ENCODE measurements around the gene C12orf76. TPM values are rescaled to one million over a fixed set of nuclear protein-coding genes. Genes with fewer than 3 reads are reported as not detected.
A peak's percentile ranks its signal among the peaks of the same experiment; 100 is the strongest.

The C12orf76 gene
- total RNA-seq, 1 experiment from 2014 or later = 4.5 TPM

DNA sequence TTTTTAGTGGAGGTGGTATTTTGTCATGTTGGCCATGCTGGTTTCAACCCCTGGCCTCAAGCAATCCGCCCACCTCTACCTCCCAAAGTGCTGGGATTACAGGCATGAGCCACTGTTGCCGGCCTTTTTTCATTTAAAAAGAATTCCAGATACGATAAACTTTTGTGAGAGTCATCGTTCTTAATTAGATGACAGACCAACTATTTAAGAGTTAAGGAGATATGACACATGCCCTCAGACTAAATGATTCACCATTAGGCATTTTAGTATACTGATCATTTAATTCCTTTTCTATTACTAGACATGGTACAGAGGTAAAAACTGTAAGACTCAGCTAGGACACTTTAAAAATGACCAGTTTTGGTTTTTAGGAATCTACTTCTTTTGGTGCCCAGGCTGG lies 46.7 kb downstream of the C12orf76 start:
- H3K4me1 ChIP-seq (replicated peaks) = peaks cover 32% of the 10 kb centered on the region
- H3K36me3 ChIP-seq = peaks cover 39% of the 10 kb centered on the region
- peak; percentile 68 to 74 for DNase-seq (ENCODE audit: low read depth in 1 of 2, low spot score in 2 of 2)
- H3K4me3 ChIP-seq = peak overlapping the region; percentile 97; the same call in 1 of the 2 replicates
- H3K27me3 ChIP-seq (replicated peaks) = no peaks in the 10 kb centered on the region
- H3K9me3 ChIP-seq (replicated peaks) = no peaks in the 10 kb centered on the region
- peak overlapping the region; percentile 56 for H3K27ac ChIP-seq

- DNase-seq (ENCODE audit: low read depth in 1 of 2, low spot score in 2 of 2) = peak in 1 of 2 experiments; percentile 30
- H3K9me3 ChIP-seq (replicated peaks) = no peaks in the 10 kb centered on the region
- H3K27ac ChIP-seq = peak overlapping the region; percentile 98; the same call in 1 of the 2 replicates
- H3K36me3 ChIP-seq = peaks cover 35% of the 10 kb centered on the region
- H3K4me3 ChIP-seq = peak overlapping the region; percentile 97
- peaks cover 39% of the 10 kb centered on the region for H3K4me1 ChIP-seq (replicated peaks)
- no peaks in the 10 kb centered on the region for H3K27me3 ChIP-seq (replicated peaks)
These were observed 48.3 kb downstream of the C12orf76 start for GRCh38 chr12:109999983-110000505.

DNA sequence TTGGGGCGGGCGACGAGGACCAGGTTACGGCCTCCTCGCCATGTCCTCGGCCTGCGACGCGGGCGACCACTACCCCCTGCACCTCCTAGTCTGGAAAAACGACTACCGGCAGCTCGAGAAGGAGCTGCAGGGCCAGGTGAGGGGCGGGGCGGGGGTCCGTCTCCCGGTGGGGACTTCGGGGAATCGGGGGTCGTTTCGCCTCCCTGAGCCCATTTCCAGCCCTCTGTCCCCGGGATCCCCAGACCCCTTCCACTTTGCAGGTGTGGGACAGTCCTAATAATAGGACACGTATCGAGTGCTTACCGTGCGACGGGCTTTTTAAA lies 48.7 kb downstream of the C12orf76 start:
- Histone ChIP-seq H3K4me3 (peak overlapping the region; percentile 97), H3K27me3 (replicated peaks) (no peaks in the 10 kb centered on the region), H3K36me3 (peaks cover 33% of the 10 kb centered on the region), H3K4me1 (replicated peaks) (peaks cover 43% of the 10 kb centered on the region), H3K27ac (peak overlapping the region; percentile 98), H3K9me3 (replicated peaks) (no peaks in the 10 kb centered on the region)
- DNase-seq (ENCODE audit: low read depth in 1 of 2, low spot score in 2 of 2) = no peak

- Histone ChIP-seq H3K9me3 (replicated peaks) (no peaks in the 10 kb centered on the region), H3K27me3 (replicated peaks) (no peaks in the 10 kb centered on the region), H3K36me3 (peaks cover 28% of the 10 kb centered on the region), H3K4me1 (replicated peaks) (peaks cover 49% of the 10 kb centered on the region), H3K4me3 (peak within 1 kb of the TSS; percentile 97), H3K27ac (peak within 1 kb of the TSS; percentile 98)
- DNase-seq (ENCODE audit: low read depth in 1 of 2, low spot score in 2 of 2) = peak; percentile 90 to 97
These were observed 49.2 kb downstream of the C12orf76 start, which contains the start of gene ANKRD13A for GRCh38 chr12:109998904-109999648. Gene ANKRD13A (plus strand): TSS chr12:109999430. CDS start chr12:109999689, 259 bp downstream.

GRCh38 chr12:109998241-109998903 lies 50.0 kb downstream of the C12orf76 start:
- H3K36me3 ChIP-seq = peaks cover 23% of the 10 kb centered on the region
- H3K27ac ChIP-seq = 0 out of 2 replicates have a peak overlapping the region, but pooled peaks have one; percentile 98
- peaks cover 52% of the 10 kb centered on the region for H3K4me1 ChIP-seq (replicated peaks)
- H3K4me3 ChIP-seq = peak overlapping the region; percentile 97
- DNase-seq (ENCODE audit: low read depth in 1 of 2, low spot score in 2 of 2) = no peak
- H3K9me3 ChIP-seq (replicated peaks) = no peaks in the 10 kb centered on the region
- H3K27me3 ChIP-seq (replicated peaks) = no peaks in the 10 kb centered on the region

DNA sequence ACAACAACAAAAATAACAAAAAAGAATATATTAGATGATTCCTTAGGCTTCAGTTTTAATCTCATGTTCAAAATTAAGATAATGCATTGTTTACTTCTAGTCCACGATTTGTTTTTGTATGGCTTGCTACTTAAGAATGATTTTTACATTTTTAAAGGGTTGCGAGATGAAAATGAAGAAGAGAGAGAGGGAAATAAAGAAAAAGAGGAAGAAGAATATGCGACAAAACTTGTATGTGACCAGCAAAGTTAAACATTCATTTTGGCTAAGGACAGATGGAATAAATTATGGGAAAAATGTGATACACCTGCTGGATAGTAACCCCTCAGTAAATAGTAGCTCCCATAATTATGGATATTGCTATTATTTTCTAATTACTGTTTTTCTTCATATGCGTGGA lies 50.9 kb downstream of the C12orf76 start:
- Histone ChIP-seq H3K4me3 (no peak overlapping the region), H3K27me3 (replicated peaks) (no peaks in the 10 kb centered on the region), H3K27ac (no peak overlapping the region), H3K4me1 (replicated peaks) (peaks cover 52% of the 10 kb centered on the region), H3K9me3 (replicated peaks) (no peaks in the 10 kb centered on the region), H3K36me3 (peaks cover 17% of the 10 kb centered on the region)
- no peak for DNase-seq (ENCODE audit: low read depth in 1 of 2, low spot score in 2 of 2)

- Histone ChIP-seq H3K27me3 (replicated peaks) (no peaks in the 10 kb centered on the region), H3K27ac (no peak overlapping the region)
These were observed 51.9 kb downstream of the C12orf76 start for GRCh38 chr12:109996483-109996853.

DNA sequence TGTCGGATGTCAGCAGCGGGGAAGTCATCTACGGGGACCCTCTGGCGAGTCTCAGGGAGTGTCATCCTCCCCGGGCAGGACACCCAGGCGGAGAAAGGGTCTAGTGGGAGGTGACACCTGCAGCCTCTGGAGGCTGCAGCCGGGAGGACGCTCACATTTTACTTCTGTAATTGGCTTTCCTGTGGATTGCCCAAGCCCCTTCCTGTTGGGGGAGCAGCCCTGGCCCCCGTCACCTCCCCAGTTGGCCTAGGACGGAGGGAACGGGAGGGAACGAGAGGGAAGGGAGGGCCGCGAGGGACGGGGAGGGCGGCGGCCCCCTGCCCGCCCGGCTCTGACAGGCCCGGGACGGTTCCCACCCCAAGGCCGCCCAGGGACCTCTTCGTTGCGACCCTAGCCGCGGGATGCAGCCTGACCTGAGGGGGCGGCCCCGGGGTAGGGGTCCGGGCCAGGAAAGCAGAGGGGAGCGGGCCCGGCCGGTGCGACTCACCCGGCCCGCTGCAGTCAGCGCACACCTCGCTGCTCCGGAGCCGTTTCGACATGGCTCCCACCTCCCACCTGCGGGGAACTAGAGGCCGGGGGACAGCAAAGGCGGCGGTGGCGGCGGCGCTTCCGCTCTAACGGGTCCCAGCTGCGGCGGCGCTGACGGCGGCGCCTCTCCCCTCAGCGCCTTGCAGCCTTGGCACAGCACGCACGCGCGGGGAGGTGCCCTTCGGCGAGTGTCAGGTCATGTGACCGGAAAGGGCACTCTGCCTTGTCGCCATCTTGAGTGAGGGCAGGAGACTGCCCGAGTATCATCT lies 52.4 kb downstream of the C12orf76 start, which contains the start of gene GIT2:
Gene GIT2 (minus strand): TSS at position 683 of the 797 bp plus-strand sequence. CDS start 144 bp downstream, at position 539.
- peak; percentile 86 to 93 for DNase-seq (ENCODE audit: low read depth in 1 of 2, low spot score in 2 of 2)
- Histone ChIP-seq H3K36me3 (peaks cover 24% of the 10 kb centered on the region), H3K27me3 (replicated peaks) (no peaks in the 10 kb centered on the region), H3K9me3 (replicated peaks) (no peaks in the 10 kb centered on the region), H3K27ac (peak within 1 kb of the TSS; percentile 54), H3K4me1 (replicated peaks) (peaks cover 38% of the 10 kb centered on the region), H3K4me3 (peak within 1 kb of the TSS; percentile 82)

More at GRCh38 chr12:109996483-109996853, 51.9 kb downstream of the C12orf76 start:
- Histone ChIP-seq H3K4me1 (replicated peaks) (peaks cover 44% of the 10 kb centered on the region), H3K4me3 (peak overlapping the region; percentile 82), H3K9me3 (replicated peaks) (no peaks in the 10 kb centered on the region), H3K36me3 (peaks cover 20% of the 10 kb centered on the region)
- DNase-seq (ENCODE audit: low read depth in 1 of 2, low spot score in 2 of 2) = no peak

DNA sequence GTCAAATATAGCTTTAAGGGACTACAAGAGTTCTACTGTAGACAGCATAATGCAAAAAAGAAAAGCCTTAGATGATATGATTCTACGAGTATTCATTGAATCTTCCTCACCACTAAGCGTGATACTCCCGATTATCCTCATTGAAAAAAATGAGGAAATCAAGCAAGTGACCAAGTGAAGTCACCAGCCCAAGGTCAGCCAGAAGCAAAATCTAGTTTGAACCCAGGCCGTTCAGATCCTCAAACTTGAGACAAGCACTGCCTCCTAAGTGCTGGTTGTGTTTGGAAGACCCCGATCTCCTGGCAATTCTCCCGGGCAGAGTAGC lies 53.0 kb downstream of the C12orf76 start:
- Histone ChIP-seq H3K4me1 (replicated peaks) (peaks cover 37% of the 10 kb centered on the region), H3K4me3 (peak overlapping the region; percentile 82), H3K9me3 (replicated peaks) (no peaks in the 10 kb centered on the region), H3K27me3 (replicated peaks) (no peaks in the 10 kb centered on the region), H3K36me3 (peaks cover 29% of the 10 kb centered on the region), H3K27ac (no peak overlapping the region)
- DNase-seq (ENCODE audit: low read depth in 1 of 2, low spot score in 2 of 2) = no peak

GRCh38 chr12:109994401-109995175 lies 53.7 kb downstream of the C12orf76 start:
- H3K4me1 ChIP-seq (replicated peaks) = peaks cover 43% of the 10 kb centered on the region
- H3K27ac ChIP-seq = no peak overlapping the region
- H3K27me3 ChIP-seq (replicated peaks) = no peaks in the 10 kb centered on the region
- peak overlapping the region; percentile 82 for H3K4me3 ChIP-seq
- no peak for DNase-seq (ENCODE audit: low read depth in 1 of 2, low spot score in 2 of 2)
- peaks cover 35% of the 10 kb centered on the region for H3K36me3 ChIP-seq
- no peaks in the 10 kb centered on the region for H3K9me3 ChIP-seq (replicated peaks)

DNA sequence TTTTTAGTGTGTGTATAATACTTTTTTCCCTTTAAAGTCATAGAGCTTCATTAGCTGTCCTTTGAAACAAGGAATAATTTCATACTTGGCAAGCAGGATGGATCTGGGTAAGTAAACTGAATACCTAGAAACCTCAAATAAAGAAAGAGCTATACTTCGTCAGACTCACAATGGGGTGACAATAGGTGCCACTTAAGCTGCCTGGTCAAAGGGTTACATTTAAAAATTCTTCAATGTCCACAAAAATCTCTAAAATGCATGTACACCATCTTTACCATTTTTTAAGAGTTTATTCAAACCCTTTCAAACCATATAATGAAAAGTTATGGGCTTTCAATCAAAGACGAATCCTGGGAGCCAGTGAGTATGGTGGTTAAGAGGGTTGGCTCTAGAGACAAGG lies 55.2 kb downstream of the C12orf76 start:
- Histone ChIP-seq H3K4me3 (no peak overlapping the region), H3K27ac (0 out of 2 replicates have a peak overlapping the region, but pooled peaks have one; percentile 13), H3K4me1 (replicated peaks) (peaks cover 45% of the 10 kb centered on the region), H3K36me3 (peaks cover 43% of the 10 kb centered on the region), H3K9me3 (replicated peaks) (no peaks in the 10 kb centered on the region), H3K27me3 (replicated peaks) (no peaks in the 10 kb centered on the region)
- peak in 1 of 2 experiments; percentile 28 for DNase-seq (ENCODE audit: low read depth in 1 of 2, low spot score in 2 of 2)

DNA sequence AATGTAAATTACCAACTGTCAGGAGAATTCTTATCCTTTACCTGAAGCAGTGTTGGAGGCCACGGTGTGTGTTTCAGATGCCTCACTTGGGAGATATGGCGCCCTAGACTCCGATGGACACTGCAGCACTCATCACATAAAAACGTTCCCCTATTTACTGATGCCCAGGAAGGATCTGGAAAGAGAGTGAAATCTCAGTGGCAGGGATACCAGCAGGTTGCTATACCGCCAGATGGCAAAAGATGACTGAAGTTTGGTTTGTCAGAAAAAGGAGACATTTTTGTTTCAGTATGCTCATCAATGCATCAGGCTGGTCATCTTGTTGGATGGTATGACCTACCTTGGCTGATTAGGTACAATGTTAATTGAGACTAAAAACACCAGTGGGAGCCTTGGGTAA lies 56.7 kb downstream of the C12orf76 start:
- no peaks in the 10 kb centered on the region for H3K27me3 ChIP-seq (replicated peaks)
- no peak overlapping the region for H3K4me3 ChIP-seq
- H3K36me3 ChIP-seq = peaks cover 57% of the 10 kb centered on the region

More for the DNA sequence above, 56.7 kb downstream of the C12orf76 start:
- peaks cover 52% of the 10 kb centered on the region for H3K4me1 ChIP-seq (replicated peaks)
- no peak for DNase-seq (ENCODE audit: low read depth in 1 of 2, low spot score in 2 of 2)
- H3K27ac ChIP-seq = no peak overlapping the region
- H3K9me3 ChIP-seq (replicated peaks) = no peaks in the 10 kb centered on the region
